NCI-H82 (cell line): ENCODE measurements around the gene ATF7IP2.
A peak's percentile ranks its signal among the peaks of the same experiment; 100 is the strongest.
"Not testable (repeated sequence)": the region's sequence is repeated elsewhere in the genome, so short reads cannot be mapped to it uniquely, and the experiment has no call there.

Source experiments
- DNase-seq: peaks from one replicate; lab custom pipeline; 2025; lab: John Stamatoyannopoulos, UW

The ATF7IP2 gene

GRCh38 chr16:10373556-10373955, 12.3 kb upstream of the ATF7IP2 start:
- DNase-seq, result no peak

- no peak for DNase-seq
These were observed 9.6 kb upstream of the ATF7IP2 start for GRCh38 chr16:10376229-10376628.

GRCh38 chr16:10383626-10384025, 2.2 kb upstream of the ATF7IP2 start:
- DNase-seq, result no peak

- DNase-seq, result no peak
These were observed 748 bp downstream of the ATF7IP2 start for GRCh38 chr16:10386517-10387100.

- no peak for DNase-seq
These were observed 1.3 kb downstream of the ATF7IP2 start for GRCh38 chr16:10387188-10387617.

GRCh38 chr16:10388988-10389387, 3.1 kb downstream of the ATF7IP2 start:
- no peak for DNase-seq

GRCh38 chr16:10390330-10390729, 4.5 kb downstream of the ATF7IP2 start:
- no peak for DNase-seq

GRCh38 chr16:10390867-10391266, 5.0 kb downstream of the ATF7IP2 start:
- peak; percentile 2 for DNase-seq

- DNase-seq, result no peak
These were observed 5.5 kb downstream of the ATF7IP2 start for GRCh38 chr16:10391339-10391738.

- DNase-seq, result no peak
These were observed 17.1 kb downstream of the ATF7IP2 start for GRCh38 chr16:10402975-10403374.

- no peak for DNase-seq
These were observed 19.6 kb downstream of the ATF7IP2 start for GRCh38 chr16:10405386-10405939.

- DNase-seq, result no peak
These were observed 23.0 kb downstream of the ATF7IP2 start for GRCh38 chr16:10408824-10409381.

GRCh38 chr16:10409713-10410112, 23.9 kb downstream of the ATF7IP2 start:
- DNase-seq, result not testable (repeated sequence)

- DNase-seq, result no peak
These were observed 24.6 kb downstream of the ATF7IP2 start for GRCh38 chr16:10410469-10410868.

GRCh38 chr16:10412935-10413601, 27.2 kb downstream of the ATF7IP2 start:
- no peak for DNase-seq

GRCh38 chr16:10418204-10418603, 32.3 kb downstream of the ATF7IP2 start:
- DNase-seq, result not testable (repeated sequence)

- no peak for DNase-seq
These were observed 33.8 kb downstream of the ATF7IP2 start for GRCh38 chr16:10419701-10420100.

GRCh38 chr16:10421596-10421995, 35.7 kb downstream of the ATF7IP2 start:
- DNase-seq, result no peak

GRCh38 chr16:10428433-10429168, 42.7 kb downstream of the ATF7IP2 start:
- DNase-seq, result no peak

GRCh38 chr16:10429299-10429969, 43.6 kb downstream of the ATF7IP2 start:
- DNase-seq, result not testable (repeated sequence)

- DNase-seq, result no peak
These were observed 55.9 kb downstream of the ATF7IP2 start for GRCh38 chr16:10441726-10442125.

GRCh38 chr16:10447289-10447688, 61.4 kb downstream of the ATF7IP2 start:
- no peak for DNase-seq
